GM21360 (cell line): Measurements from ENCODE around the gene FAM174C.
"Not testable (repeated sequence)": the region's sequence is repeated elsewhere in the genome, so short reads cannot be mapped to it uniquely, and the experiment has no call there.

ENCODE experiments used
- ATAC-seq: cut with Tn5 transposase; IDR thresholded peaks from one replicate; pipeline ENCODE4 v1.9.1; 2021; ENCODE audit warnings: mild to moderate bottlenecking, moderate library complexity; ENCODE audit not compliant: unreplicated experiment

The FAM174C gene

GRCh38 chr19:1237027-1237659, 38.2 kb upstream of the FAM174C start:
- ATAC-seq, result no peak

GRCh38 chr19:1237754-1238368, 37.5 kb upstream of the FAM174C start, which contains the start of gene CBARP:
Gene CBARP (minus strand): TSS chr19:1238005. CDS start chr19:1236100, 1,905 bp downstream.
- no peak for ATAC-seq

- no peak for ATAC-seq
Measured at GRCh38 chr19:1238369-1239303, 36.7 kb upstream of the FAM174C start.

GRCh38 chr19:1239420-1239795, 35.9 kb upstream of the FAM174C start:
- no peak for ATAC-seq

GRCh38 chr19:1239796-1240737, 35.3 kb upstream of the FAM174C start:
- no peak for ATAC-seq

- no peak for ATAC-seq
Measured at GRCh38 chr19:1240925-1241324, 34.4 kb upstream of the FAM174C start.

GRCh38 chr19:1241417-1242095, 33.8 kb upstream of the FAM174C start, which contains the start of gene ATP5F1D:
Gene ATP5F1D (plus strand): TSS chr19:1241751. CDS start chr19:1241851, 100 bp downstream.
- ATAC-seq, result peak; percentile 44

- no peak for ATAC-seq
Measured at GRCh38 chr19:1243768-1244692, 31.3 kb upstream of the FAM174C start.

GRCh38 chr19:1244693-1245451, 30.5 kb upstream of the FAM174C start:
- ATAC-seq, result no peak

- ATAC-seq, result no peak
Measured at GRCh38 chr19:1245494-1246264, 29.7 kb upstream of the FAM174C start.

- ATAC-seq, result not testable (repeated sequence)
Measured at GRCh38 chr19:1246265-1247087, 28.9 kb upstream of the FAM174C start.

- no peak for ATAC-seq
Measured at GRCh38 chr19:1247748-1248138, 27.6 kb upstream of the FAM174C start.

- peak; percentile 7 for ATAC-seq
Measured at GRCh38 chr19:1248139-1248785, 27.1 kb upstream of the FAM174C start, which contains the start of gene MIDN. Gene MIDN (plus strand): TSS chr19:1248583. CDS start chr19:1250297, 1,714 bp downstream.

- ATAC-seq, result peak; percentile 30
Measured at GRCh38 chr19:1248786-1249297, 26.5 kb upstream of the FAM174C start.

- ATAC-seq, result peak; percentile 36
Measured at GRCh38 chr19:1249298-1249989, 25.9 kb upstream of the FAM174C start.
